ENCODE measurements around the gene MAGOHB. TPM values are rescaled to one million over a fixed set of nuclear protein-coding genes. Genes with fewer than 3 reads are reported as not detected.

MAGOHB gene
- total RNA-seq, 1 experiment from 2014 or later = 72.0 TPM

DNA sequence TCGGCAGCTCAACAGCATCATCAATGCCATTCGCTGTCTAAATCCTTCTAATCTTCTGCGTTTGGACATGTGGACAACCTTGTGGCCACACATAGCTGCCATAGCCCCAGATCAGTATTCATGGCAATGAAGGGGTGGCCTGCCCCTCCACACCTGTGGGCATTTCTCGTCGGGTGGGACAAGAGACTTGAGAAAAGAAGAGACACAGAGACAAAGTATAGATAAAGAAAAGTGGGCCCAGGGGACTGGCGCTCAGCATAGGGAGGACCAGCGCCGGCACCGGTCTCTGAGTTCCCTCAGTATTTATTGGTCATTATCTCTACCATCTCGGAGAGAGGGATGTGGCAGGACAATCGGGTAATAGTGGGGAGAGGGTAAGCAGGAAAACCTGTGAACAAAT, 42.3 kb downstream of the MAGOHB start:
- no peak overlapping the region for H3K4me3 ChIP-seq (ENCODE audit: low read depth, low read length, poor library complexity, severe bottlenecking)
- ChIA-PET POLR2A (ENCODE audit: low non-redundant PET) (no interaction called here), CTCF (no interaction called here)
- H3K4me1 ChIP-seq (ENCODE audit: insufficient read depth, low read length, poor library complexity, severe bottlenecking) = peaks cover 3% of the 10 kb centered on the region
- no TSS peak for BruUV-seq (replicated peaks)
- no peaks in the 10 kb centered on the region for H3K9me3 ChIP-seq (ENCODE audit: low read depth, low read length, poor library complexity, severe bottlenecking)
- H3K27me3 ChIP-seq (replicated peaks; ENCODE audit: insufficient read depth, low read depth, low read length, poor library complexity) = no peaks in the 10 kb centered on the region
- H3K36me3 ChIP-seq (ENCODE audit: insufficient read depth, low read length, poor library complexity, severe bottlenecking) = no peaks in the 10 kb centered on the region
- DNase-seq (ENCODE audit: low spot score) = no peak
- TF ChIP-seq EZH2 (IDR thresholded peaks at IDR 0.05; ENCODE audit: borderline replicate concordance, low read depth, low read length, poor library complexity, severe bottlenecking) = no peak
- TF ChIP-seq, protein P1, sequence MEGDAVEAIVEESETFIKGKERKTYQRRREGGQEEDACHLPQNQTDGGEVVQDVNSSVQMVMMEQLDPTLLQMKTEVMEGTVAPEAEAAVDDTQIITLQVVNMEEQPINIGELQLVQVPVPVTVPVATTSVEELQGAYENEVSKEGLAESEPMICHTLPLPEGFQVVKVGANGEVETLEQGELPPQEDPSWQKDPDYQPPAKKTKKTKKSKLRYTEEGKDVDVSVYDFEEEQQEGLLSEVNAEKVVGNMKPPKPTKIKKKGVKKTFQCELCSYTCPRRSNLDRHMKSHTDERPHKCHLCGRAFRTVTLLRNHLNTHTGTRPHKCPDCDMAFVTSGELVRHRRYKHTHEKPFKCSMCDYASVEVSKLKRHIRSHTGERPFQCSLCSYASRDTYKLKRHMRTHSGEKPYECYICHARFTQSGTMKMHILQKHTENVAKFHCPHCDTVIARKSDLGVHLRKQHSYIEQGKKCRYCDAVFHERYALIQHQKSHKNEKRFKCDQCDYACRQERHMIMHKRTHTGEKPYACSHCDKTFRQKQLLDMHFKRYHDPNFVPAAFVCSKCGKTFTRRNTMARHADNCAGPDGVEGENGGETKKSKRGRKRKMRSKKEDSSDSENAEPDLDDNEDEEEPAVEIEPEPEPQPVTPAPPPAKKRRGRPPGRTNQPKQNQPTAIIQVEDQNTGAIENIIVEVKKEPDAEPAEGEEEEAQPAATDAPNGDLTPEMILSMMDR (conservative IDR thresholded peaks at IDR 0.05; ENCODE audit: low read depth, low read length) = no peak
- no peak overlapping the region for H3K27ac ChIP-seq (ENCODE audit: low read depth, low read length, poor library complexity, severe bottlenecking)
- intact Hi-C loops (cut with micrococcal nuclease; ENCODE audit: unreplicated experiment) = no loop called here

DNA sequence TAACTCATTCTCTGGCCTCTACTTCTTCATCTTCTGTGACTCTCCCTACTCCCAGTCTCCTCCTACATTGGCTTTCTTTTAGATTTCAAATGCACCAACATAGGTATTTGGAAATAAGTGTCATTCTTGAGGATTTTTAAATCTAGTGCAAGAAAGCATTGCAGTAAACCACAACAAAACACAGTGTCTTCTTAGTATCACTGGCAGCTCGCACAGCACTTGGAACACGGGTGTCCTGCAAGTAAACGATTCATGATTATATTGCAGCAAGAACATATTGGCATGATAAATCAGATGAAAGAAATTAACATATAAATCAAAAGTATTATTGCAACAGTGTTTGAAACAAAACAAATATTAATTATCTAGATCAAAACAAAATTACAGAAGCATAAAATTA, 45.6 kb downstream of the MAGOHB start:
- Histone ChIP-seq H3K9me3 (ENCODE audit: low read depth, low read length, poor library complexity, severe bottlenecking) (no peaks in the 10 kb centered on the region), H3K4me3 (ENCODE audit: low read depth, low read length, poor library complexity, severe bottlenecking) (no peak overlapping the region), H3K27me3 (replicated peaks; ENCODE audit: insufficient read depth, low read depth, low read length, poor library complexity) (no peaks in the 10 kb centered on the region), H3K27ac (ENCODE audit: low read depth, low read length, poor library complexity, severe bottlenecking) (no peak overlapping the region), H3K4me1 (ENCODE audit: insufficient read depth, low read length, poor library complexity, severe bottlenecking) (peaks cover 3% of the 10 kb centered on the region), H3K36me3 (ENCODE audit: insufficient read depth, low read length, poor library complexity, severe bottlenecking) (no peaks in the 10 kb centered on the region)
- no peak for DNase-seq (ENCODE audit: low spot score)
- BruUV-seq (replicated peaks) = no TSS peak
- TF ChIP-seq EZH2 (IDR thresholded peaks at IDR 0.05; ENCODE audit: borderline replicate concordance, low read depth, low read length, poor library complexity, severe bottlenecking) = no peak
- POLR2A ChIA-PET (ENCODE audit: low non-redundant PET) = no interaction called here
- intact Hi-C loops (cut with micrococcal nuclease; ENCODE audit: unreplicated experiment) = loop anchor here (10.0 kb wide), 1 partner anchor 533 kb away; the partner anchor contains the start of gene CLEC9A
- CTCF ChIA-PET = no interaction called here

DNA sequence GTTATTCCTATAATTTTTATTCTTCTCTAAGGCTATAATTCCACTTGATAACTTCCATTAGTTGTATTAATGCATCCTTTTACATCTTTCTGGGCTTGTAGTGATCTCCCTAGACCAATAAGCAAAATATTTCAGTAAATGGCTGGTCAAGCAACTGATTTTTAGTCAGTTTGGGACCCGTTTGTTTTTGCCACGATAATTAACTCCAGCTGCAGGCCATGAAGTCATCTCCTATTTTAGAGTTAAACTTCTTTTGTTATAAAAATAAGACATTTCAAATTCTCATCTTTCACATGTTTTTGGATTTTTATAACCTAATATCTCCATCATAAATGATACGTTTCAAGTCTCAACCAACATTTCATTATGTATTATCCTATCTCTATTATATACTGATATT, 49.4 kb downstream of the MAGOHB start:
- no peak for DNase-seq (ENCODE audit: low spot score)
- Histone ChIP-seq H3K4me3 (ENCODE audit: low read depth, low read length, poor library complexity, severe bottlenecking) (no peak overlapping the region), H3K36me3 (ENCODE audit: insufficient read depth, low read length, poor library complexity, severe bottlenecking) (no peaks in the 10 kb centered on the region), H3K9me3 (ENCODE audit: low read depth, low read length, poor library complexity, severe bottlenecking) (no peaks in the 10 kb centered on the region), H3K27ac (ENCODE audit: low read depth, low read length, poor library complexity, severe bottlenecking) (no peak overlapping the region), H3K4me1 (ENCODE audit: insufficient read depth, low read length, poor library complexity, severe bottlenecking) (peaks cover 3% of the 10 kb centered on the region), H3K27me3 (replicated peaks; ENCODE audit: insufficient read depth, low read depth, low read length, poor library complexity) (no peaks in the 10 kb centered on the region)
- BruUV-seq (replicated peaks) = no TSS peak
- no peak for TF ChIP-seq EZH2 (IDR thresholded peaks at IDR 0.05; ENCODE audit: borderline replicate concordance, low read depth, low read length, poor library complexity, severe bottlenecking)
- TF ChIP-seq, protein P1 (conservative IDR thresholded peaks at IDR 0.05; ENCODE audit: low read depth, low read length) = no peak
- POLR2A ChIA-PET (ENCODE audit: low non-redundant PET) = no interaction called here
- CTCF ChIA-PET = interaction anchor here (0.6 kb wide), 1 partner anchor 375 kb away, joined by 3 read pairs; no protein-coding TSS in a partner anchor
- intact Hi-C loops (cut with micrococcal nuclease; ENCODE audit: unreplicated experiment) = loop anchor here (5.0 to 10.0 kb wide), 3 partner anchors 232 to 529 kb away; partner anchors contain the start of gene CLEC9A

DNA sequence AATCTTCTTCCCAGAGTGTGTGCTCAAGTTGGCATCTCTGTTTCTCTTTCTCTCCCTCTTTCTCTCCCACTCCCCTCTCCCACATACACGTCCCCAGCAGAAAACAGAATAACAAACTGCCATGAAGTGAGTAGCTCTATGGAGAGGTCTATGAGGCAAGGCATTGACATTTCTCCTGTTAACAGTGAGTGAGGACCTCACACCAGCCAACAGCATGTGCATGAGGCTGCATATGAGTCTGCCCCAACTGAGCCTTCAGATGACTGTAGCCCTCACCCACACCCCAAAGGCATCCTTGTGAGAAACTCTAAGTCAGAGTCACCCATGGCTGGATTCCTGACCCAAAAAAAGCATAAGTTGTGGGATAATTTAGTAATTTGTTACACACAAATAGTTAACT, 50.4 kb downstream of the MAGOHB start:
- CTCF ChIA-PET = no interaction called here
- no TSS peak for BruUV-seq (replicated peaks)
- H3K27me3 ChIP-seq (replicated peaks; ENCODE audit: insufficient read depth, low read depth, low read length, poor library complexity) = no peaks in the 10 kb centered on the region
- H3K36me3 ChIP-seq (ENCODE audit: insufficient read depth, low read length, poor library complexity, severe bottlenecking) = no peaks in the 10 kb centered on the region
- H3K4me3 ChIP-seq (ENCODE audit: low read depth, low read length, poor library complexity, severe bottlenecking) = no peak overlapping the region
- H3K4me1 ChIP-seq (ENCODE audit: insufficient read depth, low read length, poor library complexity, severe bottlenecking) = peaks cover 3% of the 10 kb centered on the region
- H3K9me3 ChIP-seq (ENCODE audit: low read depth, low read length, poor library complexity, severe bottlenecking) = no peaks in the 10 kb centered on the region
- H3K27ac ChIP-seq (ENCODE audit: low read depth, low read length, poor library complexity, severe bottlenecking) = no peak overlapping the region
- intact Hi-C loops (cut with micrococcal nuclease; ENCODE audit: unreplicated experiment) = loop anchor here (5.0 to 10.0 kb wide), 3 partner anchors 231 to 528 kb away; partner anchors contain the start of gene CLEC9A
- TF ChIP-seq, protein P1 (conservative IDR thresholded peaks at IDR 0.05; ENCODE audit: low read depth, low read length) = no peak
- no peak for TF ChIP-seq EZH2 (IDR thresholded peaks at IDR 0.05; ENCODE audit: borderline replicate concordance, low read depth, low read length, poor library complexity, severe bottlenecking)
- POLR2A ChIA-PET (ENCODE audit: low non-redundant PET) = no interaction called here
- DNase-seq (ENCODE audit: low spot score) = no peak
